Measurements from ENCODE around the gene RBM43.

DNA sequence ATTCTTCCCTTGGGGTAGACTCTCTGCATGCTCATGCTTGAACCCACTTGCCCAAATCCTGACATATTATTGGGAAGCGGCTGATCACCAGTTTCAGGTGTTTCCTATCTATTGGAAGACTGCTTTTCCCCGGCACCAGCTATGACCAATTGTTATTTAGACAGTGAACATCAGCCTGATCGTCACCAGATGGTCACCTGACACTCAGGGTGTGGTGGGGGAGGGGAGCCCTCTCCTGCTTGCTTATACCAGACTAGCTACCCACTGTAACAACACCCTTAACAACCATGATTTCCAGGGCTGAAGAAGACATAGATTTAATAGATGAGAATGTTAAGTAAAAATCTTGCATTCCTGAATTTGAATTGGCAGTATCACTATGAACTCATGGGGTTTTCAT is 44.3 kb downstream of the RBM43 start:
- TF ChIP-seq POLR2A (IDR thresholded peaks at IDR 0.05), result no peak
- TF ChIP-seq, protein P1, sequence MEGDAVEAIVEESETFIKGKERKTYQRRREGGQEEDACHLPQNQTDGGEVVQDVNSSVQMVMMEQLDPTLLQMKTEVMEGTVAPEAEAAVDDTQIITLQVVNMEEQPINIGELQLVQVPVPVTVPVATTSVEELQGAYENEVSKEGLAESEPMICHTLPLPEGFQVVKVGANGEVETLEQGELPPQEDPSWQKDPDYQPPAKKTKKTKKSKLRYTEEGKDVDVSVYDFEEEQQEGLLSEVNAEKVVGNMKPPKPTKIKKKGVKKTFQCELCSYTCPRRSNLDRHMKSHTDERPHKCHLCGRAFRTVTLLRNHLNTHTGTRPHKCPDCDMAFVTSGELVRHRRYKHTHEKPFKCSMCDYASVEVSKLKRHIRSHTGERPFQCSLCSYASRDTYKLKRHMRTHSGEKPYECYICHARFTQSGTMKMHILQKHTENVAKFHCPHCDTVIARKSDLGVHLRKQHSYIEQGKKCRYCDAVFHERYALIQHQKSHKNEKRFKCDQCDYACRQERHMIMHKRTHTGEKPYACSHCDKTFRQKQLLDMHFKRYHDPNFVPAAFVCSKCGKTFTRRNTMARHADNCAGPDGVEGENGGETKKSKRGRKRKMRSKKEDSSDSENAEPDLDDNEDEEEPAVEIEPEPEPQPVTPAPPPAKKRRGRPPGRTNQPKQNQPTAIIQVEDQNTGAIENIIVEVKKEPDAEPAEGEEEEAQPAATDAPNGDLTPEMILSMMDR (IDR thresholded peaks at IDR 0.05), result no peak

Measured in heart left ventricle (tissue), 13 donors.